ENCODE results near the gene NKX2-4. TPM values are rescaled to one million over a fixed set of nuclear protein-coding genes. Genes with fewer than 3 reads are reported as not detected.

NKX2-4 gene
- polyA plus RNA-seq, 4 donors, result not detected

DNA sequence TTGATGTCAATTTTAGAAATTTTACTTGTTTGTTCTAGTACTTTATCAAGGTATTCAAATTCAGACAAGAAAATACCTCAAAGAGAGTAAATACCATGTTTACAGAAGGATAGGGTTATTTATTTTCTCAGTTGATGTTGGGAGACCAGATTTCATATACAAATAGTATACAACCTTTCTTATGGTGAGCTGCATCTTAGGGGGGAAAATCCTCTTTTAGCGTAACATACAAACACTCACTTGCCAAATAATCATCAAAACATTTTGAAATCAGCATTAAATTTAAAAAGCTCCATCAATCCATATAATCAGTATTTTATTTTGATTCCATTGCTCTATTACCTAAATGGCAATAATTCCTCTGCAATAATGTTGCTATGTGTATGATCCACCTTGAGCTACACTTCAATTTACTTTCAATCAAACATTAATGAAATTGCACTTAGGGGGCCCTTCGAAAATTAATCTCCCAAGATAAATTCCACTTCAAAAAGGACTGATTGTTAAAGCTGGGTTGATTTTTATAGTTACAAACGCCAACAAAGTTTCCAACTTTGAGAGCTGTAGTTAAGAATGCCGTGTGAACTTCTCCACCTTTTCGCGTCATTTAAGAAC lies 2.2 kb downstream of the NKX2-4 start:
- DNase-seq (ENCODE audit: low read depth in 4 of 4, low spot score in 3 of 4), result no peak

GRCh38 chr20:21394551-21394950 lies 2.8 kb downstream of the NKX2-4 start:
- no peak for DNase-seq (ENCODE audit: low read depth in 4 of 4, low spot score in 3 of 4)

GRCh38 chr20:21393816-21394519 lies 3.4 kb downstream of the NKX2-4 start:
- DNase-seq (ENCODE audit: low read depth in 4 of 4, low spot score in 3 of 4), result no peak

GRCh38 chr20:21393166-21393565 lies 4.2 kb downstream of the NKX2-4 start:
- DNase-seq (ENCODE audit: low read depth in 4 of 4, low spot score in 3 of 4), result no peak

GRCh38 chr20:21391972-21392352 lies 5.4 kb downstream of the NKX2-4 start:
- DNase-seq (ENCODE audit: low read depth in 4 of 4, low spot score in 3 of 4), result no peak

DNA sequence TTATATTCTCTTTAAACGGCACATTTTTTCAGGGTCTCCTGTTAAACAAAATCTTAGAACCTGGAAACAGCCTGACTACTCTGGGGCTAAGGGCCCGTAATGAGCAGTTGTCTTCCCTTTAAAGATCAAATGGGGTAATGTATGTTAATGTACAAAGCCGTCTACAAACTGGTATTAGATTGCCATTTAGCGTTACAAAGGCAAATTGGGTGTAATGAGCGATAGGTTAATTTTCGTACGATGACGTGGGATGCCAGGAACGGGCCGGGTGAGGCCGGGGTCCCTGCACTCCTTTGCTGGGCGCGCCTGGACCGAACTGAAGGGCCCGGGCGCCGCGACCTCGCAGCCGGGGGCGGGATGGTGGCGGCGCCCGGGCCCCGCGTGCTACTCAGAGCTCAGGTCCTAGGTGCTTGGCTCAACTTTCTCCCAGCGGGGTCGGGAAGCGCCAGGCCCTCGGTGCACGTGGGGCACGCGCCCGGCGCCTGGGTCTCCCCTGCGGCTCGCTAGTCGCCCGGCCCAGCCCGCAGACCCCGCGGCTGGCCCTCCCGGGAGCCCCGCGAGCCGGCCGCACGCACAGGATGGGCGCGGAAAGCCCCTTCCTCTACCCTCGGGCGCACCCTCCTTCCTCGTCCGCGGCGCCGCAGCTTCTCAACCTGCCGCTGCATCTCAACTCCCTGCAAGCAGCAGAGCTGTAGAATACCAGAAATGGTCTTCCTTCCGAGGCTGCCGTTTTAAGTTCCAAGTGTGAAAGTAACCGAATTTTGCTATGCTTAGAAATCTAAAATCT lies 5.9 kb downstream of the NKX2-4 start:
- no peak for DNase-seq (ENCODE audit: low read depth in 4 of 4, low spot score in 3 of 4)

DNA sequence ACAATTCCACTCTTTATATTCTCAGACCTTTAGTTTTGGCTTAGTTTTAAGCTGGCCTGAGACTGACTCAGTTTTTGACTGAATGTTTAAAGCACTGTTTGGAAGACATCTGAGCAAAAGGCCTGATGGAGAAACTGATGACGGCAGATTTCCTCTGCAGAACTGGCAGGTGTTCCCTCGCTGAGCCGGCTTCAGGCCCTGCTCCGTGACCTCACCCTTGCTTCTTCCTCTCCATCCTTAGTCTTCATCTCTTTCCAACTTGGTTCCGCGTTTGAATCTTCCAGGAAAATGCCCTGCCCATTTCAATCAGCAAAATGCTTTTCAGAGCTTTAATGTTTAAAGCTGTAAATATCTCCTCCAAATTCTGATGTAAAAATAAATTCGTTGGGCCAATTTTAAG lies 6.6 kb downstream of the NKX2-4 start:
- DNase-seq (ENCODE audit: low read depth in 4 of 4, low spot score in 3 of 4), result no peak

GRCh38 chr20:21389368-21389767 lies 8.0 kb downstream of the NKX2-4 start:
- DNase-seq (ENCODE audit: low read depth in 4 of 4, low spot score in 3 of 4), result no peak

- no peak for DNase-seq (ENCODE audit: low read depth in 4 of 4, low spot score in 3 of 4)
Measured at GRCh38 chr20:21388566-21388965, 8.8 kb downstream of the NKX2-4 start.

GRCh38 chr20:21387528-21387927 lies 9.8 kb downstream of the NKX2-4 start:
- no peak for DNase-seq (ENCODE audit: low read depth in 4 of 4, low spot score in 3 of 4)

DNA sequence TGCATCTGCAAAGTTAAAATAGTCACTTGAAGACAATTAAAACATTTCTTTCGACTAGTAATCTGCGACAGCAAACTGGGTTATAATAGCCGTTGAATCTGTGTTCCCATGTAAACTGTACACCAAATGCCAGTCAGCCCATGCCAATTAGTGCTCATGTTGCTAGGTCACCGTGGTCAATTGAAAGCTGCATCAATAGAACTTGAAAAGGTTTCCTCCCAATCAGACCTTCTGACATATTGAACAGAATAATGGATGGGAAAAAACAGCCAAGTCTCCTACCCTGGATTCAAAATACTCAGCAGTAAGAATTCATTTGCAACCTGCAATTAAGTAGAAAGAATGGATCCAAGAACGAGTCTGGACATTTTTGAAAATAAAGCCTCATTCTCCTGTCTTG lies 11.2 kb downstream of the NKX2-4 start:
- DNase-seq (ENCODE audit: low read depth in 4 of 4, low spot score in 3 of 4), result no peak

GRCh38 chr20:21384308-21384892 lies 12.9 kb downstream of the NKX2-4 start:
- DNase-seq (ENCODE audit: low read depth in 4 of 4, low spot score in 3 of 4), result no peak

GRCh38 chr20:21381619-21382018 lies 15.7 kb downstream of the NKX2-4 start:
- no peak for DNase-seq (ENCODE audit: low read depth in 4 of 4, low spot score in 3 of 4)

DNA sequence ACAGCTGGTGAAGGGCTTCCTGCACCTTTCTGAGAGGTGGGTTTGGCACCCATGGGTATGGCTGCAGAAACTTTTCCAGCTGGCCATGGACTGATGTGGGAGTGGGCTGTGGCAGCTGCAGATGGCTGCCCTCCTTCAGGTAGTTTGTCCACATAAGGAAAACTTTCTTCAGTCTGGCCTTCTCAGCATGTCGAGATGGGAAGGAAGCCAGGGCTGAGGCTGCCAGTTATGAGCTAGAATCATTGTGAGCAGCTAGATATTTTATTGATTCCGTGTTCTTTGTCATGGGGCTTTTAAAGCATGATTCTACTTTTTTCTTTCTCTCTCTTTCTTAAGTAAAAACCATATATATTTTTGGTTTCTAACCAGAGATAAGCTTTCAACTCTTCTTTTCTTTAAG lies 16.6 kb downstream of the NKX2-4 start:
- no peak for DNase-seq (ENCODE audit: low read depth in 4 of 4, low spot score in 3 of 4)

DNA sequence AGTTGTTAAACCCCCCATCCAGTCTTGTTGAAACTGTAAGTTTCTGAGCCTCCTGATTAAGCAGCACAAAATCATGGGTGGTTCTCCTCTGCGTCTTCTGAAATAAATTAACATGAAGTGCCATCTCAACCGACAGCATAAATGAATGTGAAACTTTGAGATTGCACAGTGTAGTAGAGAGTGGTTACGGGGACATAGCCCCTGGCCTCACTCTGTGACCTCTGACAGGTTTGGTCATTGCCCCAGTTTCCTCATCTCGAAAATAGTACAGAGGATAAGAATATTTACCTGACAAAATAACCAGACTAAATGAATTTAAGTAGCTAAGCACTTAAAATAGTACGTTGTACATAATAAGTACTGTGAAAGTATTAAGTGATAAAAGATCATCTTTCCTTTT lies 19.1 kb downstream of the NKX2-4 start:
- DNase-seq (ENCODE audit: low read depth in 4 of 4, low spot score in 3 of 4), result no peak

DNA sequence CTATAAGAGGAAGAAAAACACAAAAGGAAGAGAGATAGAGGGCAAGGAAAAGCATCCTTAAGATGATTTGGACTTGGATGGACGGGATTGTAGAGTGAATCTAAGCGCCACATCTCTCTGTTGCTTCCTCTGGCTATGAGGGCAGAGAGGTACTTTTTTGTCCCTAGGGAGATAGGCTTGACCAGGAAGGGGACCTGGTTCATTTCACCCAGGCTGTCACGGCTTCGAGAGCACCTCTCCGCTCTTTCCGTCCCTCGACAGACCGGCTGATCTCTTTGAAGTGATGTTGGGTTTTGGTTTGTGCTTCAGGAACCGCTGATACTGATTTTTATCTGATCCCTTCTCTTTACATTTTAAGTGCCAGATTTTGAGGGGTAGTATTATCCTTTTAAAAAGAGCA lies 19.6 kb downstream of the NKX2-4 start:
- no peak for DNase-seq (ENCODE audit: low read depth in 4 of 4, low spot score in 3 of 4)

DNA sequence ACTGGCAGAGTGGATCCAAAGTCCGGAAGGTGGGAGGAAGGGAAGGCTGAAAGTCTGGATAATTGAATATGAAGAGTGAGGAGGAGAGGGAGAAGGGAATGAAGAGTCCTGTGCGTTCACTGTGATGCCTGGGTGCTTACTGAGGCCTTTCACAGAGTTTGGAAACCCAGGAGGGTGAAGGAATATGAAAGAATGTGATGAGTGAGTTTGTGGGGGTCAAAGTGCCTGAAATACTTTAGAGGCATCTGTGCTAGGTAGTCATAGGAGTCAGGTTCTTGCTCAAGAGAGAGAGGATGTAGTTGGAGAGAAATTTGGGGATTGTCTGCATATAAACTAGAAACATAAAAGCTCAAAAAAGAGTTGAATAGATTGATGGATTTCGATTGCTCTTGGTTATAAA lies 20.7 kb downstream of the NKX2-4 start:
- DNase-seq (ENCODE audit: low read depth in 4 of 4, low spot score in 3 of 4), result no peak

GRCh38 chr20:21373436-21373835 lies 23.9 kb downstream of the NKX2-4 start:
- no peak for DNase-seq (ENCODE audit: low read depth in 4 of 4, low spot score in 3 of 4)

GRCh38 chr20:21372016-21372415 lies 25.3 kb downstream of the NKX2-4 start:
- DNase-seq (ENCODE audit: low read depth in 4 of 4, low spot score in 3 of 4), result no peak

- no peak for DNase-seq (ENCODE audit: low read depth in 4 of 4, low spot score in 3 of 4)
Measured at GRCh38 chr20:21371193-21371592, 26.1 kb downstream of the NKX2-4 start.

DNA sequence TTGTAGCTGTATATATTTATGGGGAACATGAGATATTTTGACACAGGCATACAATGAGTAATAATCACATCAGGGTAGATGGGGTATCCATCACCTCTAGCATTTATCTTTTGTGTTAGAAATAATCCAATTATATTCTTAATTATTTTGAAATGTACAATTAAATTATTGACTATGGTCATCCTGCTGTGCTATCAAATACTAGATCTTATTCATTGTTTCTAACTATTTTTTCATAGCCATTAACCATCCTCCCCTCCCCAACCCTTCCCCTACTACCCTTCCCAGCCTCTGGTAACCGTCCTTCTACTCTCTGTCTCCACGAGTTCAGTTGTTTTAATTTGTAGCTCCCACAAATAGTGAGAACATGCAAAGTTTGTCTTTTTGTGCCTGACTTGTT lies 28.5 kb downstream of the NKX2-4 start:
- no peak for DNase-seq (ENCODE audit: low read depth in 4 of 4, low spot score in 3 of 4)

All from right renal pelvis (tissue), 4 donors.